ENCODE data around the gene MAPK8.

MAPK8 gene

GRCh38 chr10:48292616-48293015, 13.9 kb upstream of the MAPK8 start:
- no peak overlapping the region for H3K27ac ChIP-seq
- TF ChIP-seq ZFX (IDR thresholded peaks at IDR 0.05; ENCODE audit: borderline replicate concordance) (no peak), CTCF (IDR thresholded peaks at IDR 0.05) (no peak)

DNA sequence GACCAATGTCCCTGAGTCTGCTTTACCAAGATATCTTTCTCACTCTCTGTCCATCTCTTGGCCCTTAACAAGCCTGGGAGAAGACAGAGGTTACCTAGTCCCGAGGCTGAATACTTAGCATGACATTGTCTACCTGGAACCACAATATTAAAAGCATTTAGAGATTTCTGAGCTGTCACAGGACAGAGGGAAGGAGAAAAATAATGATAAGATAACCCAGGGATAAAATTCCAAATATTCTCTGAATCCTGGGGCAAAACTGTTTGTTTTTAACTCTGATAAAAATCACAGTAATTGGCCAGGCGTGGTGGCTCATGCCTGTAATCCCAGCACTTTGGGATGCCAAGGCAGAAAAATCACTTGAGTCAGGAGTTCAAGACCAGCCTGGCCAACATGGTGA, 12.0 kb upstream of the MAPK8 start:
- H3K27ac ChIP-seq, result no peak overlapping the region
- no peak for TF ChIP-seq ZFX (IDR thresholded peaks at IDR 0.05; ENCODE audit: borderline replicate concordance)
- no peak for TF ChIP-seq CTCF (IDR thresholded peaks at IDR 0.05)

DNA sequence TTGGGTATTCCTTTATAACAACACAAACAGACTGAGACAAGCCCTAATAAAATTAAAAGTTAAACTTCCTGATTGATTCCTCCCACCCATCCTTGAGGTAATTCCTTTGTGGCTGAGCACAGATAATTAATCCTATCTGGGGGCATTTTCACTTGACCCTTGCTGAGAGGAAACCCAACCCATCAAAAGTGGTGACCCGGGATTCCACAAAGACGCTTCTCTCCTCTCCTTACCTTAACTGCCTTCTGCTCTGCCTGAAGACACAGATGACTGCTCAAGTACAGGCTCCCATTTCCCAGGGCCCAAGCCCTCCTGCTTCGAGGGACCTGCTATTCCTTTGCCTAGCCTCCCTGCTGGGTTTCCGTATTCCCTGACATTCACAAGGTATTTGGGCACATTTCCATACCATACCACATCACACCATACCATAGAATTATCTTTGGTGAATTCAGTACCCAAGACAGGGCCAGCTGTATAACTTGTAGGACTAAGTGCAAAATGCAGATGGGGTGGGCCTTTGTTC, 9.8 kb upstream of the MAPK8 start:
- no peak overlapping the region for H3K27ac ChIP-seq
- TF ChIP-seq CTCF (IDR thresholded peaks at IDR 0.05) (no peak), ZFX (IDR thresholded peaks at IDR 0.05; ENCODE audit: borderline replicate concordance) (no peak)

- TF ChIP-seq ZFX (IDR thresholded peaks at IDR 0.05; ENCODE audit: borderline replicate concordance), result no peak
- no peak for TF ChIP-seq CTCF (IDR thresholded peaks at IDR 0.05)
- no peak overlapping the region for H3K27ac ChIP-seq
Measured at GRCh38 chr10:48299066-48299465, 7.4 kb upstream of the MAPK8 start.

DNA sequence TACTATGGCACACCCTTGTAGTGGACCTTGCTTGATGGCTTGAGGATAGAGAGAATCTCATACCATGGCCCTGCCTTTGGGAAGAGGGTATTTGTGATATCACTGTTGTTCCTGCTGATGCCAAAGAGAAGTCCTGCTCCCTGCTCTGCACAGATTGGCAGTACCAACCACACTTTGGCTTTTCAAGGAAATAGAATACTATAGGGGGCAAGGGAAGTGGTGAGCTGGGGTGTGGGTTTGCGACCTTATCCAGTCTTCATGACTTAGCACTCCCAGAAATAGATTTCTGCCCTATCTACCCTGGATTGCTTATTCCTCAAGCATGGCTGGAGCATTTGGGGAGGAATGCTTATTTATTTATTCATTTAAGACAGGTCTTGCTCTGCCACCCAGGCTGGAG, 6.8 kb upstream of the MAPK8 start:
- no peak overlapping the region for H3K27ac ChIP-seq
- TF ChIP-seq ZFX (IDR thresholded peaks at IDR 0.05; ENCODE audit: borderline replicate concordance) (no peak), CTCF (IDR thresholded peaks at IDR 0.05) (no peak)

GRCh38 chr10:48300556-48300955, 5.9 kb upstream of the MAPK8 start:
- TF ChIP-seq ZFX (IDR thresholded peaks at IDR 0.05; ENCODE audit: borderline replicate concordance) (no peak), CTCF (IDR thresholded peaks at IDR 0.05) (no peak)
- no peak overlapping the region for H3K27ac ChIP-seq

DNA sequence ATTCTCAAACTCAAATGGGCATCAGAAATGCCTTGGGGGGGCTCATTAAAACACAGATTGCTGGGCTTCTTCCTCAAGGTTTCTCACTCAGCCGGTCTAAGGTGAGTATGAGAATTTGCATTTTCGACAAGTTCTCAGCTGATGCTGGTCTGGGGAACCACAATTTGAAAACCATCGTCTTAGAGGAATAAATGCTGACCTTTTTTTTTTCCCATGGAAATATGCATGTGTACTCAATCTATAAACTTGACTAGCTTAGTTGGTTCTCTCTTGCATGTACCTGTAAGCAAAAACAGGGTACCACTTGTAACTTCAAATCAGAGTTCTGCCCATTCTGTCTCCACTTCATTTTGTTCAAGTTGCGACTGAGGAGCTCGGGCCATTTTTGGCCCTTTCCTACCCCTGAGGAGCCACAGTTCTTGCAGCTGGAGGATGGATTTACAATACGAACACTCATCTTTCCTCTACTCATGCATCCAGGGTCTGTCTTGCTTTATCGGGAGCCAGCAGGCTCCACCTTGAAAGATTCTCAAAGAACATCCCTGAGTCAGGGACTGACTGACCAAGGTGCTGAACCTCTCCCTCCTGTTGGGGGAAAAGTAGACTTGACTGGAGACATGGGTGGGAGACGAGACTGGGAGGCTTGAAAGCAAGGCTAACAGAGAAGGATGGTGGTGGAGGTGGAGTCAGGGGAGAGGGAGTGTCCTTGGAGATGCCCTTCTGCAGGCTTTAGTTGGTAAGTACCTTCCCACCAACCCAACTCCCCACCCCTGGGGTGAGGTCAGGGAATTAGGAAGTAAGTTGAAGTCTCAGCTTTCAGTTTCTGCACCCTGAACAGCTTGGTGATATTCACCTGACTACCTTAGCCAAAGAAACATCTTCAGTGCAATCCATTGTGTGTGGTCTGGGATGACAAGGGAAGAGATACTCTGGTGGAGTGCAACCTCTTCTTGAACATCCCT, 3.7 kb upstream of the MAPK8 start:
- TF ChIP-seq CTCF (IDR thresholded peaks at IDR 0.05) (no peak), ZFX (IDR thresholded peaks at IDR 0.05; ENCODE audit: borderline replicate concordance) (no peak)
- no peak overlapping the region for H3K27ac ChIP-seq

All from 22Rv1 (cell line).